IMR-90 (cell line): ENCODE results near the gene BZW2. TPM values are rescaled to one million over a fixed set of nuclear protein-coding genes. Genes with fewer than 3 reads are reported as not detected.

Source experiments
- ATAC-seq: fragments of 200-7000 bp; cut with Tn5 transposase; 2 replicates; pipeline ENCODE4 v1.9.1; 2020; ENCODE audit warnings: low read depth, mild to moderate bottlenecking, moderate library complexity
- BruUV-seq: library from RNA; stranded (reverse); fragments of 400-500 nt; replicated peaks from 2 replicates; lab custom pipeline; 2021; lab: Mats Ljungman, UMichigan
- CTCF ChIA-PET: fragments of 300-600 bp; formaldehyde crosslinking; extraction: SDS; loops from one replicate; lab custom pipeline; 2021; ENCODE audit warnings: antibody characterized with exemption; lab: Yijun Ruan, JAX
- POLR2A ChIA-PET: fragments of 300-600 bp; sonication (Branson Sonifier 250); formaldehyde crosslinking; loops from one replicate; lab custom pipeline; 2022; ENCODE audit warnings: antibody characterized with exemption; ENCODE audit not compliant: unreplicated experiment; lab: Charles Lee
- DNase-seq: peaks from one replicate; pipeline ENCODE4 v3.0.0; 2013
- H2AFZ ChIP-seq: replicated peaks from 2 replicates; pipeline ENCODE3; 2013; ENCODE audit warnings: low read length, mild to moderate bottlenecking; ENCODE audit not compliant: poor library complexity
- H2AK5ac ChIP-seq: 2 replicates; pipeline ENCODE4 v1.6.1; 2013; ENCODE audit warnings: low read depth, low read length, inconsistent platforms
- H2AK9ac ChIP-seq: replicated peaks from 2 replicates; pipeline ENCODE3; 2013; ENCODE audit warnings: mild to moderate bottlenecking, low read depth, low read length, moderate library complexity; ENCODE audit not compliant: poor library complexity
- H2BK120ac ChIP-seq: 2 replicates; pipeline ENCODE4 v1.6.1; 2013; ENCODE audit warnings: low read depth, low read length, inconsistent platforms
- H2BK15ac ChIP-seq: 3 replicates; pipeline ENCODE4 v1.6.1; 2013; ENCODE audit warnings: low read depth, low read length, inconsistent platforms
- H2BK20ac ChIP-seq: 2 replicates; pipeline ENCODE4 v1.6.1; 2013; ENCODE audit warnings: low read depth, mild to moderate bottlenecking, inconsistent platforms, low read length, moderate library complexity
- H2BK5ac ChIP-seq: 2 replicates; pipeline ENCODE4 v1.6.1; 2013; ENCODE audit warnings: mild to moderate bottlenecking, low read depth, low read length, inconsistent platforms; ENCODE audit not compliant: poor library complexity, severe bottlenecking
- H3K14ac ChIP-seq: replicated peaks from 2 replicates; pipeline ENCODE4 v1.6.1; 2013; ENCODE audit warnings: low read depth, low read length, inconsistent platforms
- H3K18ac ChIP-seq: 2 replicates; pipeline ENCODE4 v1.6.1; 2013; ENCODE audit warnings: low read depth, low read length, control low read depth
- H3K23ac ChIP-seq: 2 replicates; pipeline ENCODE4 v1.6.1; 2013; ENCODE audit warnings: low read depth, low read length, inconsistent platforms
- H3K27ac ChIP-seq: 2 replicates; pipeline ENCODE4 v1.5.1; 2013; ENCODE audit warnings: mild to moderate bottlenecking, control low read depth, low read length; ENCODE audit not compliant: insufficient read depth
- H3K27me3 ChIP-seq: 2 replicates; pipeline ENCODE4 v1.6.1; 2013; ENCODE audit warnings: low read length; ENCODE audit not compliant: control insufficient read depth, insufficient read depth
- H3K36me3 ChIP-seq: 2 replicates; pipeline ENCODE4 v1.6.1; 2013; ENCODE audit warnings: low read length, mixed read lengths; ENCODE audit not compliant: control insufficient read depth, insufficient read depth
- H3K4ac ChIP-seq: 2 replicates; pipeline ENCODE4 v1.6.1; 2013; ENCODE audit warnings: low read depth, low read length, inconsistent platforms
- H3K4me1 ChIP-seq: 2 replicates; pipeline ENCODE4 v1.6.1; 2013; ENCODE audit warnings: low read length, mixed read lengths; ENCODE audit not compliant: control insufficient read depth, insufficient read depth
- H3K4me2 ChIP-seq: 2 replicates; pipeline ENCODE4 v1.6.1; 2013; ENCODE audit warnings: low read depth, mild to moderate bottlenecking, control low read depth, low read length, moderate library complexity
- H3K4me3 ChIP-seq: 2 replicates; pipeline ENCODE4 v1.5.1; 2013; ENCODE audit warnings: low read depth, mild to moderate bottlenecking, control low read depth, low read length, moderate library complexity; ENCODE audit not compliant: insufficient read depth
- H3K56ac ChIP-seq: 2 replicates; pipeline ENCODE4 v1.6.1; 2013; ENCODE audit warnings: low read length, inconsistent platforms; ENCODE audit not compliant: insufficient read depth; ENCODE audit errors: extremely low read depth
- H3K79me1 ChIP-seq, 2 experiments: 2 replicates each; pipeline ENCODE4 v1.6.1; 2013; ENCODE audit warnings: low read length in 2 of 2, inconsistent platforms in 1 of 2, low read depth in 1 of 2
- H3K9ac ChIP-seq: 2 replicates; pipeline ENCODE4 v1.6.1; 2013; ENCODE audit warnings: low read depth, low read length, control low read depth
- H3K9me1 ChIP-seq: 2 replicates; pipeline ENCODE4 v1.6.1; 2013; ENCODE audit warnings: low read length, inconsistent platforms; ENCODE audit not compliant: insufficient read depth
- H3K9me3 ChIP-seq: 2 replicates; pipeline ENCODE4 v1.6.1; 2013; ENCODE audit warnings: low read length; ENCODE audit not compliant: control insufficient read depth, insufficient read depth
- H4K20me1 ChIP-seq: 2 replicates; pipeline ENCODE4 v1.6.1; 2013; ENCODE audit warnings: low read length, inconsistent platforms; ENCODE audit not compliant: insufficient read depth
- H4K5ac ChIP-seq: 2 replicates; pipeline ENCODE4 v1.6.1; 2013; ENCODE audit warnings: mild to moderate bottlenecking, low read depth, low read length, control low read depth
- H4K8ac ChIP-seq, 2 experiments: 2 replicates each; pipeline ENCODE4 v1.6.1; 2013; ENCODE audit warnings: low read depth in 2 of 2, low read length in 2 of 2, control low read depth in 1 of 2, inconsistent platforms in 1 of 2
- H4K91ac ChIP-seq: 2 replicates; pipeline ENCODE4 v1.6.1; 2013; ENCODE audit warnings: low read depth, low read length, inconsistent platforms; ENCODE audit not compliant: insufficient read depth
- CHD1 ChIP-seq: IDR thresholded peaks from 2 replicates; pipeline ENCODE4 v1.6.1; 2012; ENCODE audit warnings: low read depth, low read length, improper control_type of control experiment
- MAFK ChIP-seq: IDR thresholded peaks from 2 replicates; pipeline ENCODE4 v1.6.1; 2012; ENCODE audit warnings: low read depth, low read length, improper control_type of control experiment
- MAZ ChIP-seq: IDR thresholded peaks from 2 replicates; pipeline ENCODE4 v1.6.1; 2012; ENCODE audit warnings: low read depth, mild to moderate bottlenecking, low read length, improper control_type of control experiment, moderate library complexity, borderline replicate concordance
- MXI1 ChIP-seq: IDR thresholded peaks from 2 replicates; pipeline ENCODE4 v1.6.1; 2012; ENCODE audit warnings: low read depth, mild to moderate bottlenecking, low read length, moderate library complexity, borderline replicate concordance
- NFE2L2 ChIP-seq: fragments of 150-350 bp; IDR thresholded peaks from 2 replicates; pipeline ENCODE4 v1.6.1; 2016; ENCODE audit warnings: low read depth, mild to moderate bottlenecking, low read length
- RCOR1 ChIP-seq: IDR thresholded peaks from 2 replicates; pipeline ENCODE4 v1.6.1; 2012; ENCODE audit warnings: mild to moderate bottlenecking, low read length, improper control_type of control experiment; ENCODE audit not compliant: insufficient replicate concordance
- SMC3 ChIP-seq: fragments of 150-350 bp; IDR thresholded peaks from 2 replicates; pipeline ENCODE4 v1.6.1; 2016; ENCODE audit warnings: low read depth, mild to moderate bottlenecking, antibody characterized with exemption, low read length, moderate library complexity
- WGBS, 2 experiments: methylation state at CpG; one replicate each; pipeline versions ENCODE4 v1.1.5 to v1.1.7; 2013; ENCODE audit warnings: missing lambda C conversion rate in 2 of 2; ENCODE audit not compliant: insufficient read length in 1 of 2; ENCODE audit errors: extremely low coverage in 2 of 2; 5-methylcytosine and 5-hydroxymethylcytosine counted together
- dilution Hi-C: fragments of 300-500 bp; cut with HindIII; formaldehyde crosslinking; loops from one replicate; pipeline ENCODE4 v1.14.3; 2018; ENCODE audit warnings: low sequenced_read_pairs; ENCODE audit not compliant: unreplicated experiment
- in situ Hi-C: fragments of 300-500 bp; cut with MboI; formaldehyde crosslinking; loops from 3 replicates; pipeline ENCODE4 v1.14.3; 2019; ENCODE audit warnings: low sequenced_read_pairs, inconsistent platforms, mixed read lengths
- intact Hi-C: fragments of 100-400 bp; cut with micrococcal nuclease; formaldehyde crosslinking; loops from 2 replicates; pipeline ENCODE4 v1.10.0; 2022
- polyA plus RNA-seq, 3 experiments: library from polyadenylated mRNA; depleted of rRNA; stranded (reverse); fragments of >200 nt; gene quantifications; 2 replicates each; pipeline ENCODE4 v1.2.3, GENCODE V29; 2012; ENCODE audit warnings: low replicate concordance in 1 of 3
- total RNA-seq: library from RNA; depleted of rRNA; stranded (reverse); fragments of >200 nt; gene quantifications from 2 replicates; pipeline ENCODE4 v1.2.3, GENCODE V29; 2012

Gene BZW2
- total and polyA plus RNA-seq, 2 of the 4 experiments (the other 2 are of a cell fraction) = 58.1 to 92.9 TPM

DNA sequence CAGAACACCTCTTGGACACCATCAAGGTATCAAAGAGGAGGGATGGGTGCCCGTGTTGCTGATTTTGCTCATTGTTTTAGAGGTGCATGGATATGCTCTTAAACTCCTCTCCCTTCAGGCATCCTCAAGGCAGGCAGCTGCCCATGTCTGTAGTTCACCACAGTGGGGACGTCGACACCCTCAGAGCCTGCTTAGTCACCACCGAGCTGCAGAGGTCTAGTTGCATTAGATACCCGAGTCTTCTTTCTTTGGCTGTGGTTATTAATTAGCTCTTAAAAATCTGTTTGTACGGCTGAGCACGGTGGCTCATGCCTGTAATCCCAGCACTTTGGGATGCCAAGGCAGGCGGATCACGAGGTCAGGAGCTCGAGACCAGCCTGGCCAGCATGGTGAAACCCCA lies 82.8 kb downstream of the BZW2 start:
- H2AK9ac ChIP-seq = no peak overlapping the region
- DNase-seq (no peak), ATAC-seq (no peak)
- intact Hi-C loops (loop anchor here (5.0 kb wide), 1 partner anchor 1472 kb away; no protein-coding TSS in a partner anchor), dilution Hi-C loops (no loop called here), in situ Hi-C loops (no loop called here)
- H3K9ac ChIP-seq = no peak overlapping the region
- H2BK15ac ChIP-seq = no peak overlapping the region
- no peaks in the 10 kb centered on the region for H3K9me3 ChIP-seq
- TF ChIP-seq RCOR1 (no peak), SMC3 (no peak), MAZ (no peak), NFE2L2 (no peak), MAFK (no peak), MXI1 (no peak), CHD1 (no peak)
- ChIA-PET POLR2A (no interaction called here), CTCF (interaction anchor here (0.8 kb wide), 1 partner anchor 14 kb away, joined by 3 read pairs; no protein-coding TSS in a partner anchor)
- H3K36me3 ChIP-seq = no peaks in the 10 kb centered on the region
- no peak overlapping the region for H3K4ac ChIP-seq
- H2BK5ac ChIP-seq = no peak overlapping the region
- H3K4me2 ChIP-seq = no peak overlapping the region
- H3K14ac ChIP-seq = no peak overlapping the region
- H4K20me1 ChIP-seq = no peaks in the 10 kb centered on the region
- no peak overlapping the region for H4K5ac ChIP-seq
- no peaks in the 10 kb centered on the region for H3K27me3 ChIP-seq
- no CpG with 5 or more reads among the region's 10 CpGs for WGBS, 2 experiments
- H3K79me1 ChIP-seq = no peaks in the 10 kb centered on the region
- H2AFZ ChIP-seq = no peak overlapping the region
- no TSS peak for BruUV-seq
- no peak overlapping the region for H3K23ac ChIP-seq
- no peak overlapping the region for H2BK20ac ChIP-seq
- no peaks in the 10 kb centered on the region for H3K4me1 ChIP-seq
- H4K8ac ChIP-seq = no peak overlapping the region
- no peak overlapping the region for H3K4me3 ChIP-seq
- no peak overlapping the region for H2BK120ac ChIP-seq
- no peak overlapping the region for H3K18ac ChIP-seq
- no peaks in the 10 kb centered on the region for H3K9me1 ChIP-seq
- no peak overlapping the region for H3K56ac ChIP-seq
- no peak overlapping the region for H3K27ac ChIP-seq
- H2AK5ac ChIP-seq = no peak overlapping the region
- H4K91ac ChIP-seq = no peak overlapping the region
